PC-3 (cell line): ENCODE data around the gene FOXN3. TPM values are rescaled to one million over a fixed set of nuclear protein-coding genes. Genes with fewer than 3 reads are reported as not detected.

Experiments used
- ATAC-seq: fragments of 200-7000 bp; cut with Tn5 transposase; 2 replicates; pipeline ENCODE4 v1.9.1; 2020; ENCODE audit warnings: mild to moderate bottlenecking, moderate library complexity
- BruUV-seq: library from RNA; stranded (reverse); fragments of 400-500 nt; replicated peaks from 2 replicates; lab custom pipeline; 2021; lab: Mats Ljungman, UMichigan
- CTCF ChIA-PET: fragments of 300-600 bp; sonication (Branson Sonifier 250); formaldehyde crosslinking; loops from one replicate; lab custom pipeline; 2022; ENCODE audit warnings: antibody characterized with exemption; lab: Charles Lee
- POLR2A ChIA-PET: fragments of 300-600 bp; sonication (Branson Sonifier 250); formaldehyde crosslinking; loops from one replicate; lab custom pipeline; 2022; ENCODE audit warnings: antibody characterized with exemption; ENCODE audit not compliant: unreplicated experiment; lab: Charles Lee
- DNase-seq: peaks from one replicate; pipeline ENCODE4 v3.0.0-alpha.2; 2015
- H2AFZ ChIP-seq: fragments of 300-600 bp; sonication (generic); 2 replicates; pipeline ENCODE4 v1.6.0; 2016; ENCODE audit warnings: antibody characterized with exemption, low read length
- H3F3A ChIP-seq: fragments of 300-600 bp; sonication (generic); one replicate; pipeline ENCODE4 v1.6.0; 2017; ENCODE audit warnings: antibody characterized with exemption, low read length, control low read depth, mild to moderate bottlenecking; ENCODE audit not compliant: unreplicated experiment
- H3K27ac ChIP-seq: fragments of 300-600 bp; sonication (generic); 2 replicates; pipeline ENCODE4 v1.5.1; 2016; ENCODE audit warnings: mild to moderate bottlenecking, low read length
- H3K27me3 ChIP-seq: fragments of 300-600 bp; sonication (generic); 2 replicates; pipeline ENCODE4 v1.6.1; 2016; ENCODE audit warnings: low read length, mixed read lengths
- H3K36me3 ChIP-seq: fragments of 300-600 bp; sonication (generic); 2 replicates; pipeline ENCODE4 v1.6.1; 2016; ENCODE audit warnings: low read depth, mixed run types, low read length, mixed read lengths
- H3K4me1 ChIP-seq: fragments of 300-600 bp; sonication (generic); 2 replicates; pipeline ENCODE4 v1.5.1; 2016; ENCODE audit warnings: low read length; ENCODE audit not compliant: insufficient read depth
- H3K4me2 ChIP-seq: fragments of 300-600 bp; sonication (generic); 2 replicates; pipeline ENCODE4 v1.6.0; 2016; ENCODE audit warnings: low read length
- H3K4me3 ChIP-seq: fragments of 300-600 bp; sonication (generic); 2 replicates; pipeline ENCODE4 v1.5.1; 2016; ENCODE audit warnings: mild to moderate bottlenecking, low read length, mixed read lengths
- H3K79me2 ChIP-seq: fragments of 300-600 bp; sonication (generic); 2 replicates; pipeline ENCODE4 v1.6.1; 2017; ENCODE audit warnings: low read length, mixed read lengths
- H3K9ac ChIP-seq: fragments of 300-600 bp; sonication (generic); 2 replicates; pipeline ENCODE4 v1.6.0; 2016; ENCODE audit warnings: mild to moderate bottlenecking, low read length
- H3K9me2 ChIP-seq: fragments of 300-600 bp; sonication (generic); replicated peaks from 2 replicates; pipeline ENCODE4 v1.6.1; 2016; ENCODE audit warnings: mixed run types, low read length, mixed read lengths
- H3K9me3 ChIP-seq: fragments of 300-600 bp; sonication (generic); 2 replicates; pipeline ENCODE4 v1.6.1; 2016; ENCODE audit warnings: low read length, mixed read lengths
- H4K20me1 ChIP-seq: fragments of 300-600 bp; sonication (generic); 2 replicates; pipeline ENCODE4 v1.6.1; 2016; ENCODE audit warnings: low read length, mixed read lengths
- CTCF ChIP-seq: fragments of 300-600 bp; sonication (generic); conservative IDR thresholded peaks from 2 replicates; pipeline ENCODE4 v1.5.1; 2017; ENCODE audit warnings: antibody characterized with exemption, low read depth, mild to moderate bottlenecking, low read length
- EZH2 ChIP-seq: fragments of 300-600 bp; sonication (generic); IDR thresholded peaks from one replicate; pipeline ENCODE4 v1.6.1; 2017; ENCODE audit warnings: antibody characterized with exemption, mild to moderate bottlenecking, low read length; ENCODE audit not compliant: unreplicated experiment
- EZH2phosphoT487 ChIP-seq: fragments of 300-600 bp; sonication (generic); IDR thresholded peaks from 2 replicates; pipeline ENCODE4 v1.6.1; 2018; ENCODE audit warnings: mild to moderate bottlenecking, antibody characterized with exemption, low read length, borderline replicate concordance
- intact Hi-C: fragments of 100-400 bp; cut with micrococcal nuclease; formaldehyde crosslinking; loops from 2 replicates; pipeline ENCODE4 v1.9.0; 2023
- total RNA-seq: library from RNA; depleted of rRNA; stranded (reverse); fragments of >200 nt; gene quantifications from 2 replicates; pipeline ENCODE4 v1.2.3, GENCODE V29; 2014

The FOXN3 gene
- total RNA-seq, 1 experiment from 2014 or later: 13.3 TPM

- no peaks in the 10 kb centered on the region for H4K20me1 ChIP-seq
- H3K4me2 ChIP-seq: no peak overlapping the region
- CTCF ChIA-PET: no interaction called here
- H3K9me2 ChIP-seq: no peaks in the 10 kb centered on the region
- ATAC-seq (no peak), DNase-seq (no peak)
- H3K79me2 ChIP-seq: no peaks in the 10 kb centered on the region
- H3K4me3 ChIP-seq: no peak overlapping the region
- no peaks in the 10 kb centered on the region for H3K4me1 ChIP-seq
- H3K27me3 ChIP-seq: no peaks in the 10 kb centered on the region
- intact Hi-C loops: no loop called here
- no peaks in the 10 kb centered on the region for H3F3A ChIP-seq
- no peak overlapping the region for H3K27ac ChIP-seq
- no TSS peak for BruUV-seq
- no peaks in the 10 kb centered on the region for H3K36me3 ChIP-seq
- TF ChIP-seq EZH2phosphoT487 (no peak), EZH2 (no peak), CTCF (no peak)
- no peak overlapping the region for H2AFZ ChIP-seq
- POLR2A ChIA-PET: no interaction called here
- H3K9ac ChIP-seq: no peak overlapping the region
- H3K9me3 ChIP-seq: no peaks in the 10 kb centered on the region
Observed at GRCh38 chr14:89365061-89365801, 51.8 kb downstream of the FOXN3 start.

- no peak overlapping the region for H3K4me3 ChIP-seq
- TF ChIP-seq EZH2 (no peak), EZH2phosphoT487 (no peak), CTCF (no peak)
- no peaks in the 10 kb centered on the region for H3F3A ChIP-seq
- H3K27ac ChIP-seq: no peak overlapping the region
- no peak overlapping the region for H2AFZ ChIP-seq
- no peaks in the 10 kb centered on the region for H3K9me2 ChIP-seq
- no peak overlapping the region for H3K4me2 ChIP-seq
- no peaks in the 10 kb centered on the region for H4K20me1 ChIP-seq
- no peak for DNase-seq
- BruUV-seq: no TSS peak
- H3K79me2 ChIP-seq: no peaks in the 10 kb centered on the region
- H3K27me3 ChIP-seq: no peaks in the 10 kb centered on the region
- ChIA-PET CTCF (no interaction called here), POLR2A (no interaction called here)
- ATAC-seq: no peak
- H3K9ac ChIP-seq: no peak overlapping the region
- H3K9me3 ChIP-seq: no peaks in the 10 kb centered on the region
- intact Hi-C loops: no loop called here
- no peaks in the 10 kb centered on the region for H3K36me3 ChIP-seq
- no peaks in the 10 kb centered on the region for H3K4me1 ChIP-seq
Observed at GRCh38 chr14:89364316-89364715, 52.7 kb downstream of the FOXN3 start.

GRCh38 chr14:89360277-89360676 lies 56.8 kb downstream of the FOXN3 start:
- CTCF ChIA-PET: no interaction called here
- no peak overlapping the region for H3K9ac ChIP-seq
- H3K9me3 ChIP-seq: no peaks in the 10 kb centered on the region
- H3K36me3 ChIP-seq: no peaks in the 10 kb centered on the region
- no peak for ATAC-seq
- no peaks in the 10 kb centered on the region for H3F3A ChIP-seq
- H3K4me3 ChIP-seq: no peak overlapping the region
- H3K4me2 ChIP-seq: no peak overlapping the region
- no peaks in the 10 kb centered on the region for H3K4me1 ChIP-seq
- no peak for DNase-seq
- TF ChIP-seq EZH2 (no peak), CTCF (no peak), EZH2phosphoT487 (no peak)
- H4K20me1 ChIP-seq: no peaks in the 10 kb centered on the region
- POLR2A ChIA-PET: no interaction called here
- no peak overlapping the region for H2AFZ ChIP-seq
- no peaks in the 10 kb centered on the region for H3K79me2 ChIP-seq
- H3K27ac ChIP-seq: no peak overlapping the region
- no peaks in the 10 kb centered on the region for H3K9me2 ChIP-seq
- no peaks in the 10 kb centered on the region for H3K27me3 ChIP-seq
- intact Hi-C loops: no loop called here
- BruUV-seq: no TSS peak
